HG02981 (cell line): Measurements from ENCODE around the gene RPS18.
A peak's percentile ranks its signal among the peaks of the same experiment; 100 is the strongest.

Experiments
- ATAC-seq: cut with Tn5 transposase; IDR thresholded peaks from one replicate; pipeline ENCODE4 v1.9.1; 2021; ENCODE audit warnings: mild to moderate bottlenecking, moderate library complexity; ENCODE audit not compliant: unreplicated experiment

The RPS18 gene

DNA sequence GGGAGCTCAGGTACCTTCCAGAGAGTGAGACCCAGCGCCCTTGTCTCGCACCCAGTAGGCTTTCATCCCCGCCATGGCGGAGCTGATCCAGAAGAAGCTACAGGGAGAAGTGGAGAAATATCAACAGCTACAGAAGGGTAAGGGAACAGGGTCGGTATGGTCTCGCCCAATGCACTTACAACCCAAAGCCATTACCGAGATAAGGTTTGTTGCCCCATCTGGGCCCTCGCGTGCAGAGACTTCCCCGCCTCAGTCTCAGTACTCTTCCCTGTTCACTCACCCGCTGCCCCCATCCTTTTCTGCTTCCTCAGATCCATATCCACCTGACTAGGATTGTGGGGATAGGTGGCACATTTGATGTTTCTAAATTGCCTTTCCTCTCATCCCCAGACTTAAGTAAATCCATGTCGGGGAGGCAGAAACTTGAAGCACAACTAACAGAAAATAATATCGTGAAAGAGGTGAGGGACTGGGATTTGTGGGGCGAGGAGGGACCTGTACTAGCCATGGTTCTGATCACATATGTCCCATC lies 18.0 kb downstream of the RPS18 start:
- no peak for ATAC-seq

GRCh38 chr6:33290459-33290858 lies 18.6 kb downstream of the RPS18 start:
- ATAC-seq, result no peak

DNA sequence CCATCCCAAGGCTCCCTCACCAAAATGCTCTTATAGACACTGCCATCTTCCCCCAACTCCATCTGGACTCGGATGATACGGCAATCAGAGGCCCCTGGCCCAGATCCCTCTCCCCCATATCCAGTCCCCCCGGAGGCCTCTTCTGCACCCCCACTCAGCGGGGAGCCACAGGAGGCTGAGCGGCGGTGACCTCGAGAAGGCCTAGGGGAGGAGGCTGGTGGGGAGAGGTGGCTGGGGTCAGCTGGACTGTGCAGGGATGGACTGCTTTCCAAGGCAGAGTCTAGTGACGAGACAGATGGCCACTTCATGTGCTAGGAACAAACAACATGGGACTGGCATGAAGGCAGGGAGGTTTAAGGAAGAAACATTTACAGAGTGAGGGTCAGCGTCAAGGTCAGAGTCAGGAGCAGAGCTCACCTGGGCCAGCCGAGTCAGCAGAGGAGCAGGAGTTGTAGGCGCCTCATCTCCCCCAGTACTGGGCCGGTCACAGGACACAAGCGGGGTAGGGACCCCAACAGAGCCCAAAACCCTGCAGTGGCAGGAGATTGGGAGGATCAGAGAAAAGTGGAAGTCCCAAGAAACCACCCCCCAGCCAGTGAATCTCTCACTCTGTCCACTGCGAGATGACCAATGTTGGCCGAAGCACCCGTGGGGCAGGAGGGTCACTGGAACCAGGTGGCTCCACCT lies 21.3 kb downstream of the RPS18 start:
- no peak for ATAC-seq

DNA sequence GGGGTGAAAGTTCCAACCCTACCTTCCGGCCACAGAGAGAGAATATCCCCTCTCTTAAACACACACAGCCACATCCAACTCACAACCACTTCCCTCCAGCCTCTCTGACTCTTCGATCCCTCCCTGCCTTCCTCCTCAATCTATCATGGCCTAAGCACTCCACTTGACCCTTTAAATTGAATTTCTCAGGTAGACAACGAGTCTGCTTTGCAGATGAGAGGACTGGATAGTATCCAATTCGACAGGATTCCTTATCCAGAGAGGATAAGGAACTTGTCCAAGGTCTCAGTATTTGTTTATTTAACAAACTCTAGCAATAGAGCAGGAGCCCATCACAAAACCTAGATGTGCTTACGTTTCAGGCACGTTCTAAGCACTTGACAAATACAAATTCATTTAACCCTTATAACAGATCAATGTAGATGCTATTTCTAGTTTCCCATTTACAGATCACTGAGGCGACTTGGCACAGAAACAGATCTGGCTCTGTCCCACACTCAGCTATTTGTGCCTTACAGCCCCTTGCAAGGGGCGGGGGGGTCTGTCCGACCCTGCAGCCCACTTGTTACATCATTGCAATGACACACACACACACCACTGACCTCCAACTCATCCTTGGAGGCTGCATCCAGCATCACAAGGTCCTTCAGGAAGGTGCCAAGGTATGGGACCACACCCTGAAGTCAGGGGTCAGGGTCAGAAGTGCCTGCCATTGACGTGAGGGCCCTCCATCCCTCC lies 22.4 kb downstream of the RPS18 start:
- no peak for ATAC-seq

- ATAC-seq, result no peak
These were observed 23.9 kb downstream of the RPS18 start for GRCh38 chr6:33295621-33296369.

DNA sequence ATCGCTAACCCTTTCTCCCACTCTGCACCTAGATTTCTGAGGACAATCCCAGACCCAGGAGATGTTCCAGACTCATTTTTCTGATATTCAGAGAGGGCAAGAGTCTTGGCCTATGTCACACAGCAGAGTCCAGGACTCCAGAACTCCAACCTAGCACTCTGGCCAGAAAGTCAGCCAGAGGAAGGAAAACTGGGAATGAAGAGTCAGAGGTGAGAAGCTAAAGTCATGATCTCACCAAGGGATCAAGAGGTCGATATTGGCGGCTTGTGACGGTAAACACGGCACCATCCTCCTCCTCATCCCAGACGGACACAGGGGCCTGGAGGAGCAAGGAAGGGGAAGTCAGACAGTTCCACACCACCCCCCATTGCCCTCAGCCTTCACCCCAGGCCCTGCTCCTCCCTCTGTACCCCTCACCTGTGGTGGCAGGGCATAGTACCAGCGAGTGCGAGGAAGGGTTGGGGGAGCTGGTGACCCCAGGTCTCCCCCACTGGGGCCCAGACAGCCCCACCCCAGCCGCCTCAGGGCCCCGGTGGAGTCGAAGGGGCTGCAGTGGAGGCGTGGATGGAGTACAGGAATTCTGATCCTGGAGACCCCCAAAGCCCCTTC lies 25.0 kb downstream of the RPS18 start:
- no peak for ATAC-seq

- no peak for ATAC-seq
These were observed 25.6 kb downstream of the RPS18 start for GRCh38 chr6:33297406-33297955.

DNA sequence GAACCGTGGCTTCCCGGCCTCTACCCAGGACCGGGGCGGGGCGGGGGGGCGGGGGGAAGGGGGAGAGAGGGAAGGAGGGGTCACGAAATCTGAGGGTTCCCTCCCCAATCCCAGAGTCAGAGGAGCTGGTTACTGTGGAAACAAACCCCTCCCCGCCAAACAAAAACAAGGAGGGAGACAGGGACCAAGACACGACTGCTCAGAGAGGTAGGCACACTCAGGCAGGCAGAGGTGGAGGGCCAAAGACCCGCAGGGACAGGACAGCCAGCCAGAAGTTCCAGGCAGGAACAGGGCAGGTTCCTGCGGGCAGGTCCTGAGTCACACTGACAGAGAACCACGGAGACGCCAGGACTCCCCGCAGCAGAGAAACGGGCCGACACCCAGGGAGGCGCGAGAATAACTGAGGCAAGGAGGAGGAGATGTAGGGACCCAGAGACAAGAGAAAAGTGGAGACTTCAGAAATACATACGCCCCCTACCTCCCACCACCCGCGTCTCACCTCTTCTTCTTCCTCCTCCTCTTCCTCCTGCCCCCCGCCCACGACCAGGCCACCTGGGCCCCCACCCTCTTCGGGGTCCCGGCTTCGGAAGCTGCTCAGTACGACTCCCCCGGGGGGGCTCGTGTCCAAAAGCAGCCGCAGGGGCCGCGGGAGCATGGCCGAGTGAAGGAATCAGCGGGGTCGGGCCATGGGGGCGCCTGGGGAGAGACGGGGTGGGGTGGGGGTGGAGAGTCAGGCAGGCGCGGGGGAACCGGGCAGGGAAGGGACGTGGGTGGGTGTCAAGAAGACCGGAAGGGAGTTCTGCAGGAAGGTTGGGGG lies 26.3 kb downstream of the RPS18 start:
- ATAC-seq, result no peak

- peak; percentile 25 for ATAC-seq
These were observed 26.9 kb downstream of the RPS18 start, which contains the start of gene RGL2 for GRCh38 chr6:33298773-33299236. RGL2 (minus strand) TSS chr6:33298942; CDS start chr6:33298610, 332 bp downstream.

DNA sequence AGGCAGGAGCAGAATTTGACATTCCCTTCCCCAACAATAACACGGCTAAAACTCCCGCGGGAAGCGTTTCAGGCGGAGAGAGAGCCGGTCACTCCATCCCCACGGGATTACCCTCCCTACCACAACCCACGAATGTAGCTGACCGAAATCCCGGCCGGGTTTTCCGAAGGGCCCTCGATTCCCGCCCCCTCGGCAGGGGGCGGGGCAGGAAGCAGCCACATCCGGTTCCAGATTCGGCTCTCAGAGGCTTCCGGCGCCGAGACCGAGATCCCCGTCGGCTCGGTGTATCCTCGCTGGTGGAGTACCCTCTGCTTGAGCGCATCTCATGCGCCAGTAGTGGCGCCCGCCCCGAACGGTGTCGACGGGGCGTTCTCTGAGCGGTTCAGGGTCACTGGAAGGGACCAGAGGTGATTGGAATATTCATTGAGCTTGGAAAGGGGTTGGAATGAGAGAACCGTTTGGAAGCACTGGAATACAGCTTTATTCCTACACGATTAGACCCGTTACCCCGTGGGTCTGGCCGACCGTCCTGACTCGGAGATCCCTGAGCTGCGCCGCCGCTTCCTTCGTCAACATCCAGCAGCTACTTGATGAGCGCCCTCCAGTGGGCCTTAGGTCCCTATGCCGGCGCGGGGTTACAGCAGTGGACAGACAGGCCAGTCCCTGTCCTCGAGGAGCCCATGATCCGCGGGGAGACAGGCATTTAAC lies 27.5 kb downstream of the RPS18 start:
- peak; percentile 55 for ATAC-seq

- no peak for ATAC-seq
These were observed 30.0 kb downstream of the RPS18 start for GRCh38 chr6:33301877-33302276.

GRCh38 chr6:33304216-33304615 lies 32.3 kb downstream of the RPS18 start:
- no peak for ATAC-seq

GRCh38 chr6:33305052-33305451 lies 33.2 kb downstream of the RPS18 start:
- ATAC-seq, result no peak

DNA sequence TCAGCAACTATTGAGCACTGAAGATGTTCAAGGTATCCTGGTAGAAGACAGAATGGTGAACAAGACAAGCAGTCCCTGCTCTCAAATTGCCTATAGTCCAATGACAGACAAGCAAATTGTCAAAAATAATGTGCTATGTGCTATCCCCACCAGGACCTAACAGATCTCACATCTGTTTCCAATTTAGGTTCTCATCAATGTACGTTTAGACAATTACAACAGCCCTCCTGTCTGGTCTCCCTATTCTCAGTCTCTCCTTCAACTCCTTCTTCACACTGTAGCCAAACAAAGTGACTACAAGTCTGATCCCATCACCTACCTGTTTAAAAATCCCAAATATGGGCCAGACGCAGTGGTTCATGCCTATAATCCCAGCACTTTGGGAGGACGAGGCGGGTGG lies 34.5 kb downstream of the RPS18 start:
- no peak for ATAC-seq

GRCh38 chr6:33312361-33313104 lies 40.7 kb downstream of the RPS18 start:
- no peak for ATAC-seq

- peak; percentile 2 for ATAC-seq
These were observed 41.3 kb downstream of the RPS18 start for GRCh38 chr6:33313105-33313708.

GRCh38 chr6:33313709-33314514 lies 42.0 kb downstream of the RPS18 start, which contains the start of gene TAPBP:
TAPBP (minus strand) TSS chr6:33314078; CDS start chr6:33314041, 37 bp downstream.
- peak; percentile 36 for ATAC-seq
